Sigmoid colon (tissue), 4 donors: ENCODE data around the gene ATG5.

Experiments
- CTCF ChIP-seq, 4 experiments: fragments of 450-650 bp in 3 of 4; fragments of 200-600 bp in 1 of 4; IDR thresholded peaks; one replicate each; pipeline ENCODE4 v1.5.1; 2016 to 2019; ENCODE audit warnings: antibody characterized with exemption in 4 of 4, mild to moderate bottlenecking in 3 of 4, moderate library complexity in 2 of 4
- EP300 ChIP-seq, 4 donors: sonication (generic); formaldehyde crosslinking; IDR thresholded peaks; one replicate each; pipeline ENCODE4 v1.6.1; 2017; ENCODE audit warnings: antibody characterized with exemption in 4 of 4
- POLR2A ChIP-seq, 2 donors: fragments of 450-650 bp; IDR thresholded peaks; one replicate each; pipeline ENCODE4 v1.6.1; 2016; ENCODE audit warnings: antibody characterized with exemption in 2 of 2, mild to moderate bottlenecking in 2 of 2, moderate library complexity in 2 of 2
- POLR2AphosphoS5 ChIP-seq, 4 donors: sonication (generic); formaldehyde crosslinking; IDR thresholded peaks; one replicate each; pipeline ENCODE4 v1.6.1; 2017; ENCODE audit warnings: antibody characterized with exemption in 4 of 4

- TF ChIP-seq POLR2A (IDR thresholded peaks at IDR 0.05) (no peak), CTCF (IDR thresholded peaks at IDR 0.05) (no peak), EP300 (IDR thresholded peaks at IDR 0.05) (no peak), POLR2AphosphoS5 (IDR thresholded peaks at IDR 0.05) (no peak)
Measured at GRCh38 chr6:106186714-106187113, 138.8 kb downstream of the ATG5 start.
